GM21390 (cell line): Measurements from ENCODE around the gene SPECC1.

Experiments used
- ATAC-seq: cut with Tn5 transposase; IDR thresholded peaks from one replicate; pipeline ENCODE4 v1.9.1; 2021; ENCODE audit not compliant: unreplicated experiment

The SPECC1 gene

GRCh38 chr17:20263595-20263994 is 254.4 kb downstream of the SPECC1 start:
- no peak for ATAC-seq

GRCh38 chr17:20264996-20265395 is 255.8 kb downstream of the SPECC1 start:
- no peak for ATAC-seq

GRCh38 chr17:20266806-20267458 is 257.8 kb downstream of the SPECC1 start:
- no peak for ATAC-seq

- no peak for ATAC-seq
Observed at GRCh38 chr17:20267459-20267842, 258.3 kb downstream of the SPECC1 start.

GRCh38 chr17:20270369-20270768 is 261.2 kb downstream of the SPECC1 start:
- ATAC-seq: no peak

- no peak for ATAC-seq
Observed at GRCh38 chr17:20271011-20271610, 262.0 kb downstream of the SPECC1 start.

- ATAC-seq: no peak
Observed at GRCh38 chr17:20273741-20274500, 264.8 kb downstream of the SPECC1 start.

- no peak for ATAC-seq
Observed at GRCh38 chr17:20275653-20276052, 266.5 kb downstream of the SPECC1 start.

GRCh38 chr17:20276421-20276820 is 267.3 kb downstream of the SPECC1 start:
- no peak for ATAC-seq

GRCh38 chr17:20278805-20279204 is 269.6 kb downstream of the SPECC1 start:
- ATAC-seq: no peak

GRCh38 chr17:20279631-20280030 is 270.5 kb downstream of the SPECC1 start:
- ATAC-seq: no peak

GRCh38 chr17:20280051-20280450 is 270.9 kb downstream of the SPECC1 start:
- no peak for ATAC-seq

- ATAC-seq: no peak
Observed at GRCh38 chr17:20280851-20281250, 271.7 kb downstream of the SPECC1 start.

- ATAC-seq: no peak
Observed at GRCh38 chr17:20281860-20282259, 272.7 kb downstream of the SPECC1 start.

GRCh38 chr17:20282526-20283308 is 273.6 kb downstream of the SPECC1 start:
- ATAC-seq: no peak

GRCh38 chr17:20284022-20284421 is 274.9 kb downstream of the SPECC1 start:
- ATAC-seq: no peak

GRCh38 chr17:20284570-20285295 is 275.6 kb downstream of the SPECC1 start:
- no peak for ATAC-seq

GRCh38 chr17:20289984-20290383 is 280.8 kb downstream of the SPECC1 start:
- ATAC-seq: no peak

GRCh38 chr17:20291853-20292252 is 282.7 kb downstream of the SPECC1 start:
- ATAC-seq: no peak

- ATAC-seq: no peak
Observed at GRCh38 chr17:20293501-20293900, 284.3 kb downstream of the SPECC1 start.

- ATAC-seq: no peak
Observed at GRCh38 chr17:20294120-20294519, 285.0 kb downstream of the SPECC1 start.
